Adrenal gland (tissue), 5 donors: ENCODE data around the gene PLA2G4D.

Experiments
- CTCF ChIP-seq, 6 experiments: fragments of 450-650 bp in 4 of 6; fragments of 200-600 bp in 2 of 6; sonication (generic) in 1 of 6; IDR thresholded peaks; 1 replicate in 5 of 6; 2 replicates in 1 of 6; pipeline versions ENCODE4 v1.5.1 to v1.8.0; 2016 to 2021; ENCODE audit warnings: antibody characterized with exemption in 6 of 6, mild to moderate bottlenecking in 2 of 6, moderate library complexity in 1 of 6
- POLR2A ChIP-seq, 2 donors: fragments of 450-650 bp; IDR thresholded peaks; one replicate each; pipeline ENCODE4 v1.6.1; 2017; ENCODE audit warnings: antibody characterized with exemption in 2 of 2, mild to moderate bottlenecking in 2 of 2, moderate library complexity in 1 of 2
- donor health status: DM: no; HTN: no; CAD: no.

GRCh38 chr15:42133356-42133755 lies 39.0 kb upstream of the PLA2G4D start:
- no peak for TF ChIP-seq CTCF (IDR thresholded peaks at IDR 0.05)
- no peak for TF ChIP-seq POLR2A (IDR thresholded peaks at IDR 0.05)
